ENCODE results near the gene GPR15.

The GPR15 gene

DNA sequence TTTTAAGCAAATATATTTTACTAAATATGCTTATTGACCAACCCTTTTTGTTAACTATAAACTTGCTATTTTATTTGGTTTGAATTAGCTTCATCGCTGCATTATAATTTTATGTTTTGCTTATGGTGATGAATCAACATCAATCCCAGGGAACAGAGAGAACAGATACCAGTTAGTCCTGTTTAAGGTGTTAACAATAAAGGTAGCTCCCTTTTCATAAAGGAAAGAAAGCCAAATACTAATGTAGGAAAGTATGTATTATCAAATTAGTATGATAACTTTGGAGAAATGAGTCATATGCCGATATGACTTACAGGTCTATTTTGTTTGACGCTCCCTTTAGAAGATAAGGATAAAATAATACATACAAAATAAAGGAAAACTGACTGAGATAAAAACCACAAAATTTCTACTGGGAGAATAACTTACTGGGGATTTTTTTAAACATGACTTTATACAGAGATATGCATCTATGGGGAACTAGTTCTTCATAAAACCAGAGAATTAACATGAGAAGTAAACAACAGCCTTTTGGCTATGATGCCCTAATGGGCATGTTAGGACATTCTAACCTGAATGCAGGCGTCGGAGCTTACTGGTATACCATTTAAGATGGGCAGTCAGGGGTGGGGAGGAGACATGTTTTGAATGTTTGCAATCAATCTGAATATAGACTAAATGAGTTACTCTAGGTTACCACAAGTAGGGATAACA is 29.8 kb upstream of the GPR15 start:
- H3K27ac ChIP-seq = no peak overlapping the region
- TF ChIP-seq ZFX (IDR thresholded peaks at IDR 0.05; ENCODE audit: borderline replicate concordance) = no peak
- TF ChIP-seq, protein P1, sequence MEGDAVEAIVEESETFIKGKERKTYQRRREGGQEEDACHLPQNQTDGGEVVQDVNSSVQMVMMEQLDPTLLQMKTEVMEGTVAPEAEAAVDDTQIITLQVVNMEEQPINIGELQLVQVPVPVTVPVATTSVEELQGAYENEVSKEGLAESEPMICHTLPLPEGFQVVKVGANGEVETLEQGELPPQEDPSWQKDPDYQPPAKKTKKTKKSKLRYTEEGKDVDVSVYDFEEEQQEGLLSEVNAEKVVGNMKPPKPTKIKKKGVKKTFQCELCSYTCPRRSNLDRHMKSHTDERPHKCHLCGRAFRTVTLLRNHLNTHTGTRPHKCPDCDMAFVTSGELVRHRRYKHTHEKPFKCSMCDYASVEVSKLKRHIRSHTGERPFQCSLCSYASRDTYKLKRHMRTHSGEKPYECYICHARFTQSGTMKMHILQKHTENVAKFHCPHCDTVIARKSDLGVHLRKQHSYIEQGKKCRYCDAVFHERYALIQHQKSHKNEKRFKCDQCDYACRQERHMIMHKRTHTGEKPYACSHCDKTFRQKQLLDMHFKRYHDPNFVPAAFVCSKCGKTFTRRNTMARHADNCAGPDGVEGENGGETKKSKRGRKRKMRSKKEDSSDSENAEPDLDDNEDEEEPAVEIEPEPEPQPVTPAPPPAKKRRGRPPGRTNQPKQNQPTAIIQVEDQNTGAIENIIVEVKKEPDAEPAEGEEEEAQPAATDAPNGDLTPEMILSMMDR (IDR thresholded peaks at IDR 0.05) = no peak

DNA sequence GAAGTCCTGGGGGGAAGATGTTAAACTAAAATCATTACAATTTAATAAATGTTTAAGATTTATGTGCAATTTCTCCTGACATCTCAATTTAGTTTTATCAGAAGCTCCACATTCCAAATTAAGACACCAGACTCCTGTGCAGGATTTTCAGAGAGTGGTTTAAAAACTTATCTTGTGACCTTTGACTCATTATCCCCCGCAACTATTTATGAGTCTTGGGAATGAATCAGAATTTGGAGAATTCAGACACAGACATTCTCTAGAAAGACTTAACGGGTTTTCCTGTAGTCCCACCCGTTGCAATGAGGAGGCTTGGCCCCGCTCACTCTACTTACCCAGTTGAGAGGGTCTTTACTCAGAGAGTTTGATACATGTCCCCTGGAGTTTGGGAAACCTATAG is 27.2 kb upstream of the GPR15 start:
- TF ChIP-seq, protein P1 (IDR thresholded peaks at IDR 0.05) = no peak
- TF ChIP-seq ZFX (IDR thresholded peaks at IDR 0.05; ENCODE audit: borderline replicate concordance) = no peak
- no peak overlapping the region for H3K27ac ChIP-seq

DNA sequence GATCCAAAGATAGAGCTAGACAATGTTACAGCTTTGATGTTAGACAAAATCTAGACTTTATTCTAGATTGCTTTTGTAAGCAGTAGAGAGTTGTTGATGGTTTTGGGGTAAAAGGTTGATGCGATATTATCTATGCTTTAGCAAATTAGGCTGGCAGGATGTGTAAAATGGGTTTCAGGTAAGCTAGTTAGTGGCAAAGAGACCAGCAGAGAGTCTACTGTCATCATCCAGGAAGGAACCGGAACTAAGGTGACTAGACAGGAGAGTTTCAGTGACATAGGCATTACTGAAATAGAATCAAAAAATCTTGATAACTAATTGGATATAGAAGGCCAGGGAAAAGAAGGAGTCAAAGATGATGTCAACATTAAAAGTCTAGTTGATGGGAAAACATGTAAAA is 23.2 kb upstream of the GPR15 start:
- TF ChIP-seq ZFX (IDR thresholded peaks at IDR 0.05; ENCODE audit: borderline replicate concordance) = no peak
- TF ChIP-seq, protein P1 (IDR thresholded peaks at IDR 0.05) = no peak
- no peak overlapping the region for H3K27ac ChIP-seq

DNA sequence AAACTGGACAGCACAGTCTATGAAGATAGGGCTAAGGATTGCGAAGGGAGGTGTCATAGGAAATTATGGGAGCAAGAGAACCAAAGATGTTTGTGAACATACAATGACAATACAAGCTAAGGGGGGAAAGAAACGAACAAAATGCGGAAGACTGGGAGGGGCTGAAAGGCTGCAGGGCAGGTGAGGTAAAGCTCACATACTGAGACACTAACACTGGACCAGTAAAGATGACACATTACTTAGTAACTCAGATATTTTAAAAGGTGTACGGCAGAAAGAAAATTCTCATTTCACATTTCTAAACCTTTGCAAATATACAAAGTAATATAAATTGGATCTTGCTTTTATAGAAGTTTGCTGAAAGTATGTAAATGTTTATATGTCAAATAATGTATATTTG is 19.2 kb upstream of the GPR15 start:
- no peak overlapping the region for H3K27ac ChIP-seq
- TF ChIP-seq, protein P1 (IDR thresholded peaks at IDR 0.05) = no peak
- TF ChIP-seq ZFX (IDR thresholded peaks at IDR 0.05; ENCODE audit: borderline replicate concordance) = no peak

DNA sequence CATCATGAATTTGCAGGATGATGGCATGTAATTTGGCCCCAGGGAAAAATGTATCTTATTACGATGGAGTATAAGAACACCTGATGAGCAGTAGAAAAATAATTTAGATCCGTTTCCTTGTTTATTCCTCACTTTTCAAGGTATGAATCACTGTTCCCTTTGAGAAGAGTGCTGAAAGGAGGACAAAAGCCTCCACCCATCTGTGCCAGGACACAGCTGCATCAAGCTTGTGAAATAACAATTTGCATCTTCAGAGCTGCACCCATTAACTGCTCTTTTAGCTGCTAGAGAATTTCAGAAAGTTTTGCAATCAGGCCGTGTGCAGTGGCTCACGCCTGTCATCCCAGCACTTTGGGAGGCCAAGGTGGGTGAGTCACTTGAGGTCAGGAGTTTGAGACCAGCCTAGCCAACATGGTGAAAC is 18.7 kb upstream of the GPR15 start:
- no peak overlapping the region for H3K27ac ChIP-seq
- TF ChIP-seq, protein P1 (IDR thresholded peaks at IDR 0.05) = no peak
- no peak for TF ChIP-seq ZFX (IDR thresholded peaks at IDR 0.05; ENCODE audit: borderline replicate concordance)

DNA sequence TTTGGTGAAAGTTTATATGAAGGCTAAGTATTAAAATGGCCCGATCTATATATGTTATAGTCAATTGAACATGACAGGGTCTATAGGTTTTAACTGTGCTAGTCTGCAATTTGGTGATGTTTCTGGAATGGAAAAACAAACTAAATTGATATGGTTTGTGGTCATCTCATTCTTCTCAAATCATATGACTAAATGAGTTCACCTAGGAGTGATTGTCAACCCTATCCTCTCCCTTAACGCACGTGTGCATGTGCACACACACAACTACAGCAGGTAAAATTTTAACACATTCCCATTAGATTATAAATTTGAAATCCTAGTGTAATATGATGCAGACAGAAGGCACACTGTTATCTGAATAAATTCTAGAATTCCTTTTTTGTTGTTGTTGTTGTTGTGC is 18.0 kb upstream of the GPR15 start:
- TF ChIP-seq ZFX (IDR thresholded peaks at IDR 0.05; ENCODE audit: borderline replicate concordance) = no peak
- TF ChIP-seq, protein P1 (IDR thresholded peaks at IDR 0.05) = no peak
- no peak overlapping the region for H3K27ac ChIP-seq

DNA sequence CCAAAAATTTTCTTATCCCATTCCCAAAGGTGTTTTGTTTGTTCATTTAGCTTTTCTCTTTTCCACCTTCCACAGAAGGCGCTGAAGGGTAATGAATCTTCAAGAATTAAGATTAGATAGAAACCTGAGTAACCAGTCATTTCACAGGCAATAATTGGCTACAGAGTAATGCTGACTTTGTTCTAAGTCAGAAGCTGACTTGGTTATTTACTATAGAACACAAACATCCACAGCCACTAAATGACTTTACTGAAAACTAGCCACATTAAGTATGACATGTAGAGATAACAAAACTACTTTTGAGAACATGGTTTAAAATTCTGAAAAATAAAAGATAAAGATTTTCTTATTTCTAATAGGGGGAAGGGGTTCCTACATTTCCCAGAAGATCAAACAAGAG is 16.8 kb upstream of the GPR15 start:
- H3K27ac ChIP-seq = no peak overlapping the region
- no peak for TF ChIP-seq ZFX (IDR thresholded peaks at IDR 0.05; ENCODE audit: borderline replicate concordance)
- TF ChIP-seq, protein P1 (IDR thresholded peaks at IDR 0.05) = no peak

Measured in 22Rv1 (cell line).